Panc1 (cell line): ENCODE data around the gene DEFB114. TPM values are rescaled to one million over a fixed set of nuclear protein-coding genes. Genes with fewer than 3 reads are reported as not detected.

ENCODE experiments used
- ATAC-seq: fragments of 200-7000 bp; cut with Tn5 transposase; 2 replicates; pipeline ENCODE4 v1.9.1; 2020; ENCODE audit warnings: mild to moderate bottlenecking, moderate library complexity
- BruUV-seq: library from RNA; stranded (reverse); fragments of 400-500 nt; replicated peaks from 2 replicates; lab custom pipeline; 2021; lab: Mats Ljungman, UMichigan
- CTCF ChIA-PET: fragments of 300-600 bp; sonication (Branson Sonifier 250); formaldehyde crosslinking; loops from one replicate; lab custom pipeline; 2022; ENCODE audit warnings: antibody characterized with exemption; lab: Charles Lee
- POLR2A ChIA-PET: fragments of 300-600 bp; sonication (Branson Sonifier 250); formaldehyde crosslinking; loops from one replicate; lab custom pipeline; 2022; ENCODE audit warnings: antibody characterized with exemption; lab: Charles Lee
- DNase-seq: peaks from one replicate; pipeline ENCODE4 v3.0.0-alpha.2; 2010; ENCODE audit warnings: low read depth, low spot score
- H3K27ac ChIP-seq: 2 replicates; pipeline ENCODE4 v1.5.1; 2011; ENCODE audit warnings: mild to moderate bottlenecking, low read length, inconsistent platforms
- H3K27me3 ChIP-seq: fragments of 200-500 bp; sonication (Bioruptor generic); 2 replicates; pipeline ENCODE4 v1.6.0; 2014; ENCODE audit warnings: low read length, inconsistent platforms; ENCODE audit not compliant: control insufficient read depth, insufficient read depth
- H3K36me3 ChIP-seq: fragments of 200-500 bp; sonication (Bioruptor generic); 2 replicates; pipeline ENCODE4 v1.5.1; 2014; ENCODE audit warnings: inconsistent platforms, mild to moderate bottlenecking, low read length, moderate library complexity; ENCODE audit not compliant: control insufficient read depth, insufficient read depth
- H3K4me1 ChIP-seq: 2 replicates; pipeline ENCODE4 v1.5.1; 2011; ENCODE audit warnings: inconsistent platforms, mild to moderate bottlenecking, low read length, moderate library complexity; ENCODE audit not compliant: control insufficient read depth, insufficient read depth
- H3K4me3 ChIP-seq, 2 experiments: 2 replicates each; pipeline ENCODE4 v1.5.1; 2011 to 2012; ENCODE audit warnings: low read depth in 2 of 2, low read length in 2 of 2, mild to moderate bottlenecking in 2 of 2, inconsistent platforms in 1 of 2, moderate library complexity in 1 of 2
- H3K9me3 ChIP-seq: fragments of 200-500 bp; sonication (Bioruptor generic); 2 replicates; pipeline ENCODE4 v1.5.1; 2014; ENCODE audit warnings: low read depth, mild to moderate bottlenecking, inconsistent platforms, low read length, moderate library complexity; ENCODE audit not compliant: control insufficient read depth, insufficient read depth
- CTCF ChIP-seq: fragments of 450-650 bp; IDR thresholded peaks from 2 replicates; pipeline ENCODE4 v1.5.1; 2017; ENCODE audit warnings: mild to moderate bottlenecking
- POLR2AphosphoS5 ChIP-seq: IDR thresholded peaks from 2 replicates; pipeline ENCODE4 v1.6.1; 2012; ENCODE audit warnings: mild to moderate bottlenecking, low read depth, low read length, moderate library complexity
- REST ChIP-seq, 2 experiments: IDR thresholded peaks; 2 replicates each; pipeline ENCODE4 v1.6.1; 2011 to 2012; ENCODE audit warnings: low read depth in 2 of 2, control low read depth in 1 of 2, low read length in 1 of 2, mild to moderate bottlenecking in 1 of 2, moderate library complexity in 1 of 2; ENCODE audit not compliant: insufficient read depth in 1 of 2
- SIN3A ChIP-seq: IDR thresholded peaks from 2 replicates; pipeline ENCODE4 v1.6.1; 2012; ENCODE audit warnings: low read depth, mild to moderate bottlenecking, low read length, moderate library complexity, borderline replicate concordance; ENCODE audit not compliant: insufficient read depth
- TCF7L2 ChIP-seq: IDR thresholded peaks from 2 replicates; pipeline ENCODE4 v1.6.1; 2011; ENCODE audit warnings: mild to moderate bottlenecking, low read depth, low read length, inconsistent platforms
- in situ Hi-C: cut with HindIII; loops from 2 replicates; pipeline ENCODE4 v1.10.0; 2016; ENCODE audit warnings: low sequenced_read_pairs, low pct_unique_long_range_greater_than_20kb
- intact Hi-C: fragments of 100-400 bp; cut with micrococcal nuclease; formaldehyde crosslinking; loops from one replicate; pipeline ENCODE4 v1.10.0; 2022; ENCODE audit not compliant: unreplicated experiment
- total RNA-seq: library from RNA; stranded (reverse); gene quantifications from one replicate; pipeline ENCODE4 v1.2.1, GENCODE V29; 2021; ENCODE audit not compliant: unreplicated experiment

The DEFB114 gene
- total RNA-seq, 1 experiment from 2014 or later: not detected

GRCh38 chr6:49966334-49966733 is 2.4 kb upstream of the DEFB114 start:
- intact Hi-C loops (no loop called here), in situ Hi-C loops (no loop called here)
- Histone ChIP-seq H3K27ac (no peak overlapping the region), H3K4me3 (no peak overlapping the region), H3K36me3 (no peaks in the 10 kb centered on the region), H3K9me3 (no peaks in the 10 kb centered on the region), H3K4me1 (no peaks in the 10 kb centered on the region), H3K27me3 (no peaks in the 10 kb centered on the region)
- ATAC-seq (no peak), DNase-seq (no peak)
- BruUV-seq: no TSS peak
- ChIA-PET POLR2A (no interaction called here), CTCF (no interaction called here)
- TF ChIP-seq TCF7L2: no peak
- no peak for TF ChIP-seq SIN3A
- no peak for TF ChIP-seq REST (IDR thresholded peaks at IDR 0.05; ENCODE audit: insufficient read depth in 1 of 2, low read depth in 2 of 2, low read length in 1 of 2)
- TF ChIP-seq CTCF: no peak
- TF ChIP-seq POLR2AphosphoS5: no peak

- no peak overlapping the region for H3K4me3 ChIP-seq
- no peak for DNase-seq
- BruUV-seq: no TSS peak
- peaks cover 6% of the 10 kb centered on the region; the same call in 1 of the 2 replicates for H3K9me3 ChIP-seq
- H3K27me3 ChIP-seq: no peaks in the 10 kb centered on the region
- TF ChIP-seq CTCF (no peak), SIN3A (no peak), TCF7L2 (no peak), POLR2AphosphoS5 (no peak), REST (IDR thresholded peaks at IDR 0.05; ENCODE audit: insufficient read depth in 1 of 2, low read depth in 2 of 2, low read length in 1 of 2) (no peak)
- H3K4me1 ChIP-seq: no peaks in the 10 kb centered on the region
- in situ Hi-C loops (no loop called here), intact Hi-C loops (no loop called here)
- no peaks in the 10 kb centered on the region for H3K36me3 ChIP-seq
- ChIA-PET POLR2A (no interaction called here), CTCF (no interaction called here)
- no peak overlapping the region for H3K27ac ChIP-seq
- ATAC-seq: no peak
Observed at GRCh38 chr6:49958180-49958579, 5.8 kb downstream of the DEFB114 start.
